Skin epidermis (tissue), 12 donors: ENCODE data around the gene ZNF511.
"Not testable (repeated sequence)": the region's sequence is repeated elsewhere in the genome, so short reads cannot be mapped to it uniquely, and the experiment has no call there.

Experiments
- H3K27ac ChIP-seq, 21 experiments: fragments of 200-600 bp; sonication (generic) in 11 of 21; one replicate each; pipeline ENCODE4 v1.5.0; 2020; ENCODE audit warnings: mild to moderate bottlenecking in 3 of 21, inconsistent platforms in 2 of 21, moderate library complexity in 2 of 21
- H3K4me3 ChIP-seq, 7 experiments: fragments of 200-600 bp; sonication (generic) in 2 of 7; one replicate each; pipeline ENCODE4 v1.5.0; 2020; ENCODE audit warnings: inconsistent platforms in 2 of 7, mild to moderate bottlenecking in 2 of 7, moderate library complexity in 1 of 7

Gene ZNF511

DNA sequence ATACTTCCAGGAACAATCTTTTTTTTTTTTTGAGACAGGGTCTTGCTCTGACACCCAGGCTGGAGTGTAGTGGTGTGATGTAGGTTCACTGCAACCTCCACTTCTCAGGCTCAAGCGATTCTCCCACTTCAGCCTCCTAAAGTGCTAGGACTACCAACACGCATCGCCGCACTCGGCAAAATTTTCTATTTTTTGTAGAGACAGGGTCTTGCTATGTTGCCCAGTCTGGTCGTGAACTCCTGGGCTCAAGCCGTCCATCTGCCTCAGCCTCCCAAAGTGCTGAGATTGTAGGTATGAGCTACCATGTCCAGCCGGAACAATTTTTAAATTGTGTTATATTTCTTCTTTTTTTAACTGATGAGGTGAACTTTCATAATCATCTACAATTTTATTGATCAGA lies 2.1 kb downstream of the ZNF511 start:
- H3K4me3 ChIP-seq = no peak overlapping the region
- no peak overlapping the region for H3K27ac ChIP-seq

DNA sequence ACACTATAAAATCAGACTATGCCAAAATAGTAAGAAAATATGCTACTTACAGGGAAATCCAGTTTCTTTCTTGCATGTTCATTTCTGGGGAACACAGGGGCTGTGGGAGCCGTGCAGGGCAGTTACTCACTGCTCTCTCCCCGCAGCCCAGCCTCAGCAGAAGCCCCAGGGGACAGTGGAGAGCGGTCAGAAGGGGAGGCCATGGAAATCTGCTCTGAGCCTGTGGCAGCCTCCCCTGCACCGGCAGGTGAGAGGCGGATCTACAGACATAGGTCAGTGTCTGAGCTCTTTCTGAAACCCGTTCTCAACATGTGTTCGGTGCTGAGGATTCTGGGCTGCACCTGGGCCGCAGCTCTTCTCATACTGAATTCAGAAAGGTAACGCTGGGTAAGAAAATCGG lies 2.9 kb downstream of the ZNF511 start:
- H3K27ac ChIP-seq = no peak overlapping the region
- H3K4me3 ChIP-seq = no peak overlapping the region

DNA sequence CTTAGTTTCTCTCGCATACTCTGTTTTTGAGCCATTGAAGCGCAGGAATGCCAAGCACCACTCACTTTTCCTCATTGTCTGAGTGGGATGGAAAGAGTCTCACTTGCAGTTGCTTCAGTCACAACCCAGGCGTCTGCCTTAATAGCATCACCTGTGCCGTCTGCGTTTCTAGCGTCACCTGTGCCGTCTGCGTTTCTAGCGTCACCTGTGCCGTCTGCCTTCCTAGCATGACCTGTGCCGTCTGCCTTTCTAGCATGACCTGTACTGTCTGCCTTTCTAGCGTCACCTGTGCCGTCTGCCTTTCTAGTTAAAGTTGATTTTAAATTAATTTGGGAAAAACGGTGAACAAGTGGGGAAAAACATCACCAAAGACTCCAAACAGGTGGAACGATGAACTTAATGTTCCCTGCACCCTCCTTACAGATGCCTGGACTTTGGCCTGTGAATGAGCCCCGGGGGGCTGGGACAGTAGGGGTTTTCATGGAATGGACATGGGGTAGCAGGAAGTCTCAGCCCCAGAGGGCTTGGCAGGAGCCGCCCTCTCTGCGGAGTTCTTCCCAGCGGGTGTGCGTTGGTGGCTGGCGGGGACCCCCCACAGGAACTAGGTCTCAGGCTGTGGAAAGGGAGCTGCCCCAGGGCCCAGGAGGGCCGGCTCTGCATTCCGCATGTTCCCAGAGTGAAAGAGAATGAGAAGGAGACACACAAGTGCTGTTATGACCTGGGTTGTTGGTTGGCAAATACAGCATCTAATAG lies 3.5 kb downstream of the ZNF511 start:
- Histone ChIP-seq H3K4me3 (no peak overlapping the region), H3K27ac (no peak overlapping the region)

DNA sequence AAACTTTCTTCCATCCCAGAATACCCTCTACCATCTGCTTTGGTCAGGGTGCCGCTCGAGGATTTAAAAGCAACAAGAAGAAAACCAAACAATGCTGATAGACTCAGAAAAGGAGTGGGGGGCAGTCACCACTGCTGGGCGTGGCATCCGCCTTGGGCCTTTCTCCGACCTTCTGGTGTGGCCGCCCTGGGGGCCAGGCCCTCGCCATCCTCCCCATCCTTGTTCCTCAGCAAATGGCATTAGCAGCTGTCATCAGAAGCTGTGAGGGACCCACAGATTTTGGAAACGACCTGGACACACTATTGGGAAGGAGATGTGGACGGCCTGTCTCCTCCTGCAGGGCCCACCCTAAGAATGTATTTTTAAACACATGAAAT lies 4.0 kb downstream of the ZNF511 start:
- Histone ChIP-seq H3K4me3 (no peak overlapping the region), H3K27ac (no peak overlapping the region)

DNA sequence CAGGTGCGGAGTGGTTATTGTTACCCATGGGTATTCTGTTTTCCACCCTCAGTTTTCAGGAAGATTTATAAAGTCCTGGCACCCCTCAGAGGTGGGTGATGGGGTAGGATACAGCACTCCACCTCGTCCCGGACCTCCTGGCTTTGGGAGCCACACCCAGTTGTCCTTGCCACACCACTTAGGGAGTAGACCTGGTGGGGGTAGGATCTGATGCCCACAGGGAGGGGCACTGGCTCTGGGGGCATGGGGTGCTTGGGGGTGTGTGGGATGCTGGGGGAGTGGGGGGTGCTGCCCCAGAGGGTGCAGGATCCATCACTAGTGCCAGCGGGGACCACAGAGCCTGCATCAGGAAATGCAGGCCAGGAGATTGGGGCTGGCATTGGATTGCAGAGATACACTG lies 4.5 kb downstream of the ZNF511 start:
- H3K27ac ChIP-seq = no peak overlapping the region
- no peak overlapping the region for H3K4me3 ChIP-seq

DNA sequence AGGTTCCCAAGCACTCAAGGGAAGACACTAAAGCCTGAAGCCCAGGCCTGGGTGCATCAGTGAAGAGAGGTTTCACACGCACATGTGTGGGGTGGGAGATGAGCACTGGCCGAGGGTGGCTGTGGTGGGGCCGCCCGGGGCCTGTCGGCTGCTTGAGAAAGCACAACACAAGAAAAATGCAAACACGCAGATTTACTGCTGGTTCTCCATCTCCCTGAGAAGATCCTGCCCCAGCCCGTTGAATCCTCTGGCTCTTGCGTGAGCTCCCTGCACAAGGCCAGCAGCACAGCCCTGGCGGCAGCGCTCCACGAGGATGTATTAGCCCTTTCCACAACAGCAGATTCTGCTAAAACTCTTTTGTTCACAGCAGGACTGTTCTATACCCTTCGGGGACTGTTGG lies 6.2 kb downstream of the ZNF511 start:
- no peak overlapping the region for H3K4me3 ChIP-seq
- no peak overlapping the region for H3K27ac ChIP-seq

DNA sequence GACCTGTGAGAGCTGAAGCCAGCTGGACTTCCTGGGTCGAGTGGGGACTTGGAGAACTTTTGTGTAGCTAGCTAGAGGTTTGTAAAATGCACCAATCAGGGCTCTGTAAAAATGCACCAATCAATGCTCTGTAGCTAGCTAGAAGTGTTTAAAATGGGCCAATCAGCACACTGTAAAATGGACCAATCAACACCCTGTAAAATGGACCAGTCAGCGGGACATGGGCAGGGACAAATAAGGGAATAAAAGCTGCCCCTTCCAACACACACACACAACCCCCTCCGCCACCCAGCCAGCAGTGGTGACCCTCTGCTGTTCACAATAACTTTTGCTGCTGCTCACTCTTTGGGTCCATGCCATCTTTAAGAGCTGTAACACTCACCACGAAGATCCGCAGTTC lies 7.1 kb downstream of the ZNF511 start:
- H3K27ac ChIP-seq = no peak overlapping the region
- no peak overlapping the region for H3K4me3 ChIP-seq

DNA sequence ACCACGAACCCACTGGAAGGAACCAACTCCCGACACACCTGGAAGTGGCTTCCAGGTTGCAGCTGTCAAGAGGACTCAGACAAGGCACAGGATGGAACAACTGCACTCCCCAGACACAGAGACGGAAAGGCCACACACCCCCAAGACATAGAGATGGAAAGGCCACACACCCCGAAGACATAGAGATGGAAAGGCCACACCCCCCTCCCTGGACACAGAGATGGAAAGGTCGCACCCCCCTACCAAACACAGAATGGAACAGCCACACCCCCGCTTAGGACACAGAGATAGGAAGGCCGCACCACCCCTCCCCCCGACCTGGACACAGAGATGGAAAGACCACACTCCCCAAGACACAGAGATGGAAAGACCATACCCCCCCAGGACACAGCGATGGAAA lies 7.6 kb downstream of the ZNF511 start:
- no peak overlapping the region for H3K27ac ChIP-seq
- H3K4me3 ChIP-seq = no peak overlapping the region

DNA sequence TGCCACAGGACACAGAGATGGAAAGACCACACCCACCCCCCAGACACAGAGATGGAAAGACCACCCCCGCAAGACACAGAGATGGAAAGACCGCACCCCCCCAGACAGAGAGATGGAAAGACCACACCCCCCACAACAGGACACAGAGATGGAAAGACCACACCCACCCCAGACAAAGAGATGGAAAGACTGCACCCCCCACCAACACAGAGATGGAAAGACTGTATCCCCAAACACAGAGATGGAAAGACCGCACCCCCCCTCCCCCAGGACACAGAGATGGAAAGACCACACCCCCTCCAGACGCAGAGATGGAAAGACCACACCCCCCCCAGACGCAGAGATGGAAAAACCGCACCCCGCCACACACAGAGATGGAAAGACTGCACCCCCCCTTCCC lies 8.0 kb downstream of the ZNF511 start:
- no peak overlapping the region for H3K4me3 ChIP-seq
- H3K27ac ChIP-seq = no peak overlapping the region

DNA sequence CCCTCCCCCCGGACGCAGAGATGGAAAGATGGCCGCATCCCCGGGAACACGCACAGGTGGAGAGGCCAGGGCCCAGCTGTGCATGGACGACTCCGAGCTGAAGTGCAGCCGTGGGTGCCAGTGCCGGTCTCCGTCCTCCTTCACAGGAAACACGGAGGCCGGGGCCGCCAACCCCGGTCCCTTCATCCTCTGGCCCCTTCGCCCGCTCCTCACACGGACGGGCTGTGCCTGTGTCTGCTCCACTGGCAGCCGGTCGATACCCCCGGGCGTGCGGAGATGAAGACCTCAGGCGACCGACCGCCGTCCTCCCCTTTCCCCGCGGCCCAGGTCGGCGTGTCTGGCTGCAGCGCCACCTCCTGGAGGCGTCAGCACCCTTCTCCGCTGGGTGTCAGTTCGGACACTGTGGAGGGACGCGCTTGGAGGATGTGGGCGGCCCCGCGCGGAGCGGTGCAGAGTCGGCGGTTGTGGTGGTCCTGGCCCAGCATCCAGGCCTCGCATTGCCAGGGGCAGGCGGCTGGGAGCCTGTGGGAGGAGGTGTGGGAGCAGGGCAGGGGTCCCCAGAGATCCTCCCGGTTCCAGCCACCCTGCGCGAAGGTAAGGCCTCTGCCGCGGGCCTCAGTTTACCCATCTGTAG lies 9.9 kb downstream of the ZNF511 start:
- Histone ChIP-seq H3K27ac (peak overlapping the region in 1 of 21 experiments; percentile 22), H3K4me3 (peak overlapping the region in 3 of 7 experiments; percentile 23 to 29 (median 25))

DNA sequence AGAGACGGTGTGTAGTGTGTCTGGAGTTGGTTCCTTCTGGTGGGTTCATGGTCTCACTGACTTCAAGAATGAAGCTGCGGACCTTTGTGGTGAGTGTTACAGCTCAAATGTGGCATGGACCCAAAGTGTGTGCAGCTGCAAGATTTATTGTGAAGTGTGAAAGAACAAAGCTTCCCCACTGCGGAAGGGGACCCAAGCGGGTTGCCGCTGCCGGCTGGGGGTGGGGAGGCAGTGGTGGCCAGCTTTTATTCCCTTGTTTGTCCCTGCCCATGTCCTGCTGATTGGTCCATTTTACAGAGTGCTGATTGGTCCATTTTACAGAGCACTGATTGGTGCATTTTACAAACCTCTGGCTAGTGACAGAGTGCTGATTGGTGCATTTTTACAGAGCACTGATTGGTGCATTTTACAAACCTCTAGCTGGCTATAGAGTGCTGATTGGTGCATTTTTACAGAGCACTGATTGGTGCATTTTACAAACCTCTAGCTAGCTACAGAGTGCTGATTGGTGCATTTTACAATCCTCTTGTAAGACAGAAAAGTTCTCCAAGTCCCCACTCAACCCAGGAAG lies 12.2 kb downstream of the ZNF511 start:
- H3K4me3 ChIP-seq, H3K27ac ChIP-seq: not testable (repeated sequence)

DNA sequence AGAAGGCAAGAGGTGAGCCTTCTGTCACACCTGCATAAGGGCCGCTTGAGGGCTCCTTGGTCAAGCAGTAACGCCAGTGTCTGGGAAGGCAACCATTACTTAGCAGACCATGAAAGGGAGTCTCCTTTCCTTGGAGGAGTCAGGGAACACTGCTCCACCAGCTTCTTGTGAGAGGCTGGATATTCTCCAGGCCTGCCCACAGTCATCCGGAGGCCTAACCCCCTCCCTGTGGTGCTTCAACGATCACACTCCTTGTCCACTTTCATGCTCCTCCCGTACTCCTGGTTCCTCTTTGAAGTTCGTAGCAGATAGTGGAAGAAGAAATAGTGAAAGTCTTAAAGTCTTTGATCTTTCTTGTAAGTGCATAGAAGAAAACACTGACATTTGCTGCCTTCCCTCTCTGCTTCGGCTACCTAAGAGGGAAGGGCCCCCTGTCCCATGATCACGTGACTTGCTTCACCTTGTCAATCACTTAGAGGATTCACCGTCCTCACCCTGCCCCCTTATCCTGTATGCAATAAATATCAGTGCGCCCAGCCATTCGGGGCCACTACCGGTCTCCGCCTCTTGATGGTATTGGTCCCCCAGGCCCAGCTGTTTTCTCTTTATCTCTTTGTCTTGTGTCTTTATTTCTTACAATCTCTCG lies 13.5 kb downstream of the ZNF511 start:
- not testable (repeated sequence) for H3K4me3 ChIP-seq, H3K27ac ChIP-seq

DNA sequence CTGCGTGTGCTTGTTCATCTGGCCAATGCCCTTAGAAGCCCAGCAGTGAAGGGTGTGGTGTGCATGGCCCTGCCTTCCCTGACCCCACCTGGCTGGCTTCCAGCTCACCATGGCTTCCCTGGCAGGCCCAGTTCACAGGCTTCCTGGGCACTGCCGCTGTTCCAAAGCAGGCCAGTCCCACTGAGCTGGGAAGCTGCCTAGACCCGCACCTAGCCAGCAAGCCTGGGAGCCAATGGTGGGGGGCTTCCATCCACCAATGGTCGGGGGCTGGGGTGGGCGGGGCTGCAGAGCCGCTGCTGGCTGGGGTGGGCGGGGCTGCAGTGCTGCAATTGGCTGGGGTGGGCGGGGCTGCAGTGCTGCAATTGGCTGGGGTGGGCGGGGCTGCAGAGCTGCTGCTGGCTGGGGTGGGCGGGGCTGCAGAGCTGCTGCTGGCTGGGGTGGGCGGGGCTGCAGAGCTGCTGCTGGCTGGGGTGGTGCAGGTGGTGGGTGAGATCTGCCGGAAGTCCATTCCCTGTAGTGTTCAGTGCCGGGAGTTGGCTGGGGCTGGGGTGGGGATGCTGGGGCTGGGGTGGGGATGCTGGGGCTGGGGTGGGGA lies 15.6 kb downstream of the ZNF511 start:
- H3K4me3 ChIP-seq = no peak overlapping the region
- H3K27ac ChIP-seq = no peak overlapping the region

DNA sequence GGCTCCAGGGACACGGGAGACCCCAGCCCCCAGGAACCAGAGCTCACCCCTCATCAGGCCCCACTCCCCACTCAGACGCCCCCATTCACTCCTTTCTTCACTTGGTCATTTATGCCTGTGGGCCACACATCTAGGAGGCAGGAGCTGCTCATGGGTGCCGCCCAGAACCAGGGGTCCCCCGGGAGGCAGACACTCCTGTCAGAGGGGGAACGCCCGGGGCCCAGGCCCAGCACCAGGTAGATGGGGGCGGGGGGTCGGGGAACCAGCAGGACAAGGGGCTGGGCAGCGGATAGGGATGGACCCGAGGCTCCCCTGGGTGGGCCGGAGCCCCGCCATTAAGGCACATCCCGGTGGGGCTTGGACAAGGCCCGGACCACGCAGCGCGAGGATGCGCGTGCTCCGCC lies 16.1 kb downstream of the ZNF511 start:
- peak overlapping the region in 4 of 7 experiments; percentile 8 to 42 (median 19) for H3K4me3 ChIP-seq
- H3K27ac ChIP-seq = no peak overlapping the region

DNA sequence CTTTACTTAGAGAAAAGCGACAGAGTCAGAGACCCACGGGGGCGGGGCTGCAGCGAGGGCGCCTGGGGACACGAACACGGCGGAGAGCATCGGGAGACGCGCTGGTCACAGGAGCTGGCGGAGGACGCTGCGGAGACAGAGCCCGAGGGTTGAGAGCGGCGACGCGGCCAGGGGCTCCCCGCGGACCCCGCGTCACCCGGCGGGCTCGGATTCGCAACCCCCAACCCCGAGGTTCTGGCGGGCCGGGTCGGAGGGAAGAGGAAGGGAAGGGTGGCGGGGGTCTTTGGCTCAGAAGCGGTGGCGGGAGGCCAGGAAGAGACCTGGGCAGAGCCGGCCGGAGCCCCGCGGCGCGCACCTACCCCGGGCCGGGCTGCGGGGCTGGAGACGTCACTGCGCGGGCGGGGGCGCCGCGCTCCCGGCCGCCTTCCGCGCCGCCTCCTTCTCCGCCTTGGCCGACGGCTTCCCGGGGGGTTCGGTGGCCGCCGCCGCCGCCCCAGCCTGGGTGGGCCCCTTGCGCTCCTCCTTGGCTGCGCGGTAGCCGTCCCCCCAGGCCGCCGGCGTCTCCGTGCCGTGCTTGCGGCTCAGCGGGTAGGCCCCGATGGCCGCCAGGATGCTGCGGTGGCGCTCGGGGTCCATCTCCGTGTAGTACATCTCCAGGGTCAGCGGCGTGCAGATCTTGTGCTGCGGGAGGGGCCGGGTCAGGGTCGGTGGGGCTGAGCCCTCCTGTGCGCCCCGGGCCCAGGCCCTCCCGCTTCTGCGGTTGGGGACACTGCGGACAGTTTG lies 16.9 kb downstream of the ZNF511 start:
- peak overlapping the region; percentile 2 to 42 (median 17) for H3K4me3 ChIP-seq

DNA sequence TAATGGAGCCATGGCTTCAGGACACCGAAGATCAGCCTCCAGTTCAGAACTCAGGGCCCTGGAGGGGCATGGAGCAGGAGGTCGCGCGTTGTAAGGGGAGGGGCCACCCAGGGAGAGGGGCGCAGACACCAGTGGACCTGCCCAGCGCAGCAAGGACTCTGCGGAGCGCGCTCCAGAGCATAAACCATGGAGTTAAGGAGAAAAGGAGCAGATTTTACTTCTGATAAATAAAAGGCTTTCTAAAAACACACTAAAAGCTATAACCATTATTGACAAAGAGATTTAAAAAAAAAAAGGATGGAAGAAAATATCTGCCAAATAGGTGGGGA lies 17.5 kb downstream of the ZNF511 start:
- peak overlapping the region in 2 of 7 experiments; percentile 21 to 42 for H3K4me3 ChIP-seq
- H3K27ac ChIP-seq = no peak overlapping the region

More for the DNA sequence above, 16.9 kb downstream of the ZNF511 start:
- no peak overlapping the region for H3K27ac ChIP-seq

DNA sequence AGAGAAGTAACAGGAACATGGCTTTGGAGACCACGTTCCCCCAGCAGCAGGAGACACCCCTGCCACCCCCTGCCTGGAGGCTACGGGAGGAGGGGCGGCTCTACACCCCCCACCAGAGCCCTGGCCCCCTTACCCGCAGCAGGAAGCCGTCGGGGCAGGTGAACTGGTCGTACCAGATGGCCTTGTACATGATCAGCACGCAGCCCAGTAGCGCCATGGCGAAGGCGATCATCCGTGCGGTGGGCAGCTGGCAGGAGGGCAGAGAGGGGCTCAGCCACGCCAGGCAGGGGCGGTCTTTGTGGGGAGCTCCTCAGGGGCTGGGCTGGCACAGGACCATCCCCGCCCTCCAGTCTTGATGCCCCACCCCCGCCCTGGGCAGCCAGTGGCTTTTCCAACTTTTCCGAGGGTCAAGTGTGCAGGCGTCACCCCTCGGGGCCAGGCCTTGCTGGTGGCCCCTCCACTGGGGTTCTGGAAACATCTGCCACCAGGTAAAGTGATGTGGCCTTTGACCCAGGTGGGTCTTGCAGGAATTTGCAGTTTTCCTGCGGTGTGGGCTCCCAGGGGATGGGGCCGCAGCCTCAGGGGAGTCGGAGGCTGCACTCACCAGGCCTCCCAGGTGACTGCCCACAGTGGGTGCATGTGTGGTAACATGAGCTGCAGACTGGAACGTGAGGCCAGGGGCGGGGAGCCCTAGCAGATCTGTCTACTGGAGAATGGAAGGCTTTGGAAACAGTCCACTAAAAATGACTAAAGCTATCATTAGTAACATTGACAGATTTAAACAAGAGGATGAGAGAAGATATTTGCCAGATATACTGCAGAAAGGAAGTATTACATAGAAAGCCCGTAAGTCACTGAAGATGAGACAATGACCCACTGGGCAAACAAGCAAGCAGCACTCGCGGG lies 18.3 kb downstream of the ZNF511 start:
- Histone ChIP-seq H3K27ac (no peak overlapping the region), H3K4me3 (no peak overlapping the region)

DNA sequence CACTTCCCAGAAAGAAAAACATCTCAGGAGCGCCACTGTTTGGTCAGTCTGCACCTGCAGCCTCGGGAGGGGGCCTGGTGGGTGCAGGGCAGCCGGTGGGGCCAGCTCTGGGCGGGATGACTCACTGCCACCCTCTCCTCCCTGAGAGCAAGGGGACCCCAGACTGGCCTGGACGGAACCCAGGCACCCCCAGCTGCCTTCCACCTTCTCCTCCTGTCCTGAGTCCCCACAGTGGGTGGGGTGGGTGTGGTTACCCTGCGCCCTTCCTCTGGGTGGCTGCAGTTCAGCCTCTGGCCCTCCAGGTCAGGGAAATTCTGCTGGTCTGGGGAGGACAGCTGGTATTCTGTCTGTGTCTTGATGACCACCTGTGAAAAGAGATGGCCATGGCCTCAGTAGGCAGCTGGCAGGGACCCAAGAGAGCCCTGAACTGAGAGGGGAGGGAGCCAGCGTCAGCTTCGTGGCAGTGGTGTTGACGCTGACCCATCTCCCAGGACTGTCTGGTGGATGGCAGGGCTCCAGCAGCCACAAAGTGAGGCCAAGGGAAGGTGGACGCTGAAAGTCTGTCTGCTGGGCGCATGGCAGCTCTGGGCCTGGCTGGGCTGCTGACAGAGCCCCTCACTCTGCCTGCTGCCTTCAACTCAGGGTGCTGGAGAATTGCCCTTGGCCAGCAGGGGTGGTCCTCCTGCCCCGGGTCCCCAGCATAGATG lies 19.1 kb downstream of the ZNF511 start:
- H3K27ac ChIP-seq = no peak overlapping the region

More for the DNA sequence above, 19.1 kb downstream of the ZNF511 start:
- no peak overlapping the region for H3K4me3 ChIP-seq
